Esophagus muscularis mucosa (tissue), 4 donors: ENCODE data around the gene PITPNM1.
A peak's percentile ranks its signal among the peaks of the same experiment; 100 is the strongest.

Experiments
- EP300 ChIP-seq: sonication (generic); formaldehyde crosslinking; IDR thresholded peaks from one replicate; pipeline ENCODE4 v1.6.1; 2017; ENCODE audit warnings: antibody characterized with exemption
- POLR2A ChIP-seq: fragments of 450-650 bp; IDR thresholded peaks from one replicate; pipeline ENCODE4 v1.6.1; 2017; ENCODE audit warnings: antibody characterized with exemption, moderate library complexity, mild to moderate bottlenecking, low read depth
- TF ChIP-seq, protein P1 (sequence below), 3 experiments: fragments of 200-600 bp in 2 of 3; fragments of 450-650 bp in 1 of 3; sonication (generic) in 2 of 3; IDR thresholded peaks; one replicate each; pipeline ENCODE4 v1.5.1; 2017 to 2019; ENCODE audit warnings: antibody characterized with exemption in 3 of 3, mild to moderate bottlenecking in 2 of 3, moderate library complexity in 1 of 3

DNA sequence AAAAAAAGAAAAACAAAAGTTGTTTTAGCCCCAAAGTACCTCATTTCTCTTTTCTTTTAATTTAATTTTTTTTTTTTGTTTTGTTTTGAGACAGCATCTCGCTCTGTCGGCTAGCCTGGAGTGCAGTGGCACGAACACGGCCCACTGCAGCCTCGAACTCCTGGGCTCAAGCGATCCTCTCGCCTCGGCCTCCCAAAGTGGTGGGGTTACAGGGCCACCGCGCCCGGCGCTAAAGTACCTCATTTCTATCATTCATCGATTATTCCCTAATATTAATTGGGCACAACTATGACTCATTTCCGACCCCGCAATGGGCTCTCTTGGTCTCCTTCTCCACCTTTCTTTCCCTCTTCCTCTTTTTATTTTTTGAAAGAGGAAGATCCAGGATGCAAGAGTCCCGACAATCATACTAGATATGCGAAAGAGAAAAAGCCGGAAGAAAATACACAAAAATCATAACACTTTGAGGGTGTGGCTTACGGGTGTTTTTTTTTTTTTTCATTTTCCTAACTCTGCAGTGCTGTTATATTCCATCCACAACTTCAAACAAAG is 22.8 kb downstream of the PITPNM1 start:
- TF ChIP-seq EP300 (peak; percentile 29), POLR2A (no peak)
- TF ChIP-seq, protein P1, sequence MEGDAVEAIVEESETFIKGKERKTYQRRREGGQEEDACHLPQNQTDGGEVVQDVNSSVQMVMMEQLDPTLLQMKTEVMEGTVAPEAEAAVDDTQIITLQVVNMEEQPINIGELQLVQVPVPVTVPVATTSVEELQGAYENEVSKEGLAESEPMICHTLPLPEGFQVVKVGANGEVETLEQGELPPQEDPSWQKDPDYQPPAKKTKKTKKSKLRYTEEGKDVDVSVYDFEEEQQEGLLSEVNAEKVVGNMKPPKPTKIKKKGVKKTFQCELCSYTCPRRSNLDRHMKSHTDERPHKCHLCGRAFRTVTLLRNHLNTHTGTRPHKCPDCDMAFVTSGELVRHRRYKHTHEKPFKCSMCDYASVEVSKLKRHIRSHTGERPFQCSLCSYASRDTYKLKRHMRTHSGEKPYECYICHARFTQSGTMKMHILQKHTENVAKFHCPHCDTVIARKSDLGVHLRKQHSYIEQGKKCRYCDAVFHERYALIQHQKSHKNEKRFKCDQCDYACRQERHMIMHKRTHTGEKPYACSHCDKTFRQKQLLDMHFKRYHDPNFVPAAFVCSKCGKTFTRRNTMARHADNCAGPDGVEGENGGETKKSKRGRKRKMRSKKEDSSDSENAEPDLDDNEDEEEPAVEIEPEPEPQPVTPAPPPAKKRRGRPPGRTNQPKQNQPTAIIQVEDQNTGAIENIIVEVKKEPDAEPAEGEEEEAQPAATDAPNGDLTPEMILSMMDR (IDR thresholded peaks at IDR 0.05): no peak
